GM19397 (cell line): ENCODE measurements around the gene XXYLT1.

Experiments
- ATAC-seq: cut with Tn5 transposase; IDR thresholded peaks from one replicate; pipeline ENCODE4 v1.9.1; 2021; ENCODE audit warnings: mild to moderate bottlenecking, moderate library complexity; ENCODE audit not compliant: unreplicated experiment

XXYLT1 gene

GRCh38 chr3:195137638-195138588 lies 133.0 kb downstream of the XXYLT1 start:
- ATAC-seq = no peak

DNA sequence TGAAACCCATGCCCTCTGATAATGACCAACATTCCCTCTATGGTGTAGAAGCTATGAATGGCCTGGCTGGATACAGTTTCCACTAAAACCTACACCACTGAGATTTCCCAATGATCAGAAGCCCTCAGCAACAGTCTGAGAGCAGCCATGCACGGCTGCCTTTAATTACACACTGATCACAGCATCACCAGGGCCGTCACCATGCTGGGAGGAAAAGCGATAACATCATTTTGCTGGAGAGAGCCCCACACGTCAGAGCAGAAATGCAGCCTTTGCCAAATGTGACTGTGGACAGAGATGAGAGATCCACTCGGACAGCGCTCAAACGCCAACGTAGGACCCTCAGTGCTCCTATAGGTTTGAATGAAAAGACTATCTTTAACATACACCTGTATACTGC lies 135.0 kb downstream of the XXYLT1 start:
- ATAC-seq = no peak

DNA sequence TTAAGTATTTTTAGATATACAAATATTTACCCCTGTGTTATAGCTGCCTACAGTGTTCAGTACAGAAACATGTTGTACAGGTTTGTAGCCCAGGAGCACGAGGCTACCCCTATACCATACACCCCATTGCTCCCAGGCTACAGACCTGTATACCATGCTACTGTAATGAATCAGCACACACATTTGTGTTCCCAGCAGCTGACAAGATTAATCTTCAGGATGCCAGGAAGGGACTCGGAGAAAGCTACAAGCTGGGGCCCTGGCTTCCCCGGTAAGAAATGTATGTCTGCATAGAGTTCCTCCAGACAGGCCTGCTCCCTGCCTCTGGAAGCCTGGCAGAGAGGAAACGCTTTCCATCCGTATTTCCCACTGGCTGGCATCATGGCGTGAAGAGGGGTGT lies 136.5 kb downstream of the XXYLT1 start:
- no peak for ATAC-seq

GRCh38 chr3:195133462-195133861 lies 137.5 kb downstream of the XXYLT1 start:
- no peak for ATAC-seq

GRCh38 chr3:195133013-195133412 lies 137.9 kb downstream of the XXYLT1 start:
- ATAC-seq = no peak

- no peak for ATAC-seq
Measured at GRCh38 chr3:195131176-195131575, 139.8 kb downstream of the XXYLT1 start.

GRCh38 chr3:195129644-195130492 lies 141.1 kb downstream of the XXYLT1 start:
- ATAC-seq = peak; percentile 90

DNA sequence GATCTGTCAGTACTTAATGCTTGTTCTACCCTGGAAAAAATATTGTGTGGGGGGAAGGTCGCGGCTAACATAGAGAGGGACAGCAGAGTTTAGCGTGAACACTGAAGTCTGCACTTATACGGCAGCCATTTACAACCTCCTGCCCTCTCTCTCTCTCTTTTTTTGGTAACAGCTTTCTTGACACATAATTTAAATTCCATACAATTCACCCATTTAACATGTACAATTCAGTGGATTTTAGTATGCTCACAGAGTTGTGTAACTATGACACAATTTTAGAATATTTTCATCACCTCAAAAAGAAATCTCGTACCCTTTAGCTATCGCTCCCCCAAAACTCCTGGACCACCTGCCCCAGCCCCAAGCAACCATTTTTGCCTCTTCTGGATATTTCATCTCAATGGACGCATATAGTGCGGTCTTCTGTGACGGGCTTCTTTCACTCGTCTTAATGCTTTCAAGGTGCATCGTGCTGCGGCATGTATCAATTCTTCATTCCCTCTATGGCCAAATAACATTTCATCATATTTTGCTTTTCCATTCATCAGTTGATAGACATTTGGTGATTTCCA lies 141.8 kb downstream of the XXYLT1 start:
- ATAC-seq = no peak

GRCh38 chr3:195128255-195129071 lies 142.5 kb downstream of the XXYLT1 start:
- no peak for ATAC-seq

DNA sequence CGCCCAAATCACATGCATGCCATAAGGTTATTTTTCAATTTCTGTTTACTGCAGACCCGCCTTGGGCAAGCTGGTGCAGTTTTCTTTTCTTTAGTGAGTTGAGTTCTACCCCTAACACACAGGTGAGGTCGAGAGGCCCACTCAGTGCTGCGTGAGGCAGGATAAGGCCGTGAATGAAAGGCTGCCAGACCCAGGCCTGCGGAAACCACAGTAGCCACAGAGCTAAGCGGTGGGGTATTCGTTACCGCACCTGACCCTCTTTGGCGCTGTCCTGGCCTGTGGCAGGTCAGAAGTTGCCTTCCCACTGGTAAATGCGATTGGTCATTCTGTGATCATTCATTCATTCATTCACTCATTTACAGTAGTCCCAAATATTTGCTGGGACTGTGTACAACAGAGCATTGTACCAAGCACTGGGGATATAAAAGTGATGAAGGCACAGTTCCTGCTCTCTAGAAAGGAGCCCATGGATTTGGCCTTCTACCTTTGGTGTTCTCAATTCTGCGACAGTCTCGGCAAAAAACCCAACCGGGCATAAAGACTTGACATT lies 144.8 kb downstream of the XXYLT1 start:
- no peak for ATAC-seq

DNA sequence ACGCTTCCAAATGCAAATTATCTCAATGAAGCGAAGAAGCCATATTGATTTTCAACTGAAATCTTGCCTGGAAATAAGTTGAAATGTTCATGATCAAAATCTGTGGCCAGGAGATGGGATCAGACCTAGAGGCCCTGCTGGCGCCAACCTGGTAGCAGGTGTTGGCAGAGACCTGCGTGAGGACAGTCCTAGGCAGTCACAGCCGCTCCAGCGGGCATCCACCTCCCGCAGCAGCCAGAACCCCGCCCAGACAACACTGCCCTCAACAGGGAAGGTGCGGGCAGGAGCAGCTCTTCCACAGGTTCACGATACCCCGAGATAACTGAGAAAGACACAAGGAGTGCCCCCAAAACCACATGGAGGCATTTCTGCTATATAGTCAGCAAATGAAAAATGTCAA lies 145.3 kb downstream of the XXYLT1 start:
- ATAC-seq = no peak

GRCh38 chr3:195124378-195124992 lies 146.5 kb downstream of the XXYLT1 start:
- ATAC-seq = no peak

DNA sequence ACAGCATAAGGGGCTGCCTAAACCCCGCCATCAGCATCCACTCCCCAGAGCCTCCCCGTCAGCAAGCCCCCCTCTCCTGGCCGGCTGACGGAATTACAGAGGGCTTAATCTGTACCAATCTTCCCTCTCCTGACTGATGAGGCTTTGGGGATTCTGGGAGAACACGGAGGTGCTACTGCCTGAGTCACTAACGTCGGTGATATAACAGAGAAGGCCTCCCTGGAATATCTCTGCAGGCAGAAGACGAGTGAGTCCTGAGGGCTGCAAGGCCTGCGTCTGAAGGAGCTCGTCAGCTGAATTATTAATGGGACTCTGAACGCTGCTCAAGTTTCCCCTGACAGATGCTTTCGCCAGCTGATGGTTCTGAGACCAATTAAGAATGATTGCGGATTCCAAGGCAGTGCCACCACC lies 147.7 kb downstream of the XXYLT1 start:
- ATAC-seq = no peak

- no peak for ATAC-seq
Measured at GRCh38 chr3:195122261-195122660, 148.7 kb downstream of the XXYLT1 start.

DNA sequence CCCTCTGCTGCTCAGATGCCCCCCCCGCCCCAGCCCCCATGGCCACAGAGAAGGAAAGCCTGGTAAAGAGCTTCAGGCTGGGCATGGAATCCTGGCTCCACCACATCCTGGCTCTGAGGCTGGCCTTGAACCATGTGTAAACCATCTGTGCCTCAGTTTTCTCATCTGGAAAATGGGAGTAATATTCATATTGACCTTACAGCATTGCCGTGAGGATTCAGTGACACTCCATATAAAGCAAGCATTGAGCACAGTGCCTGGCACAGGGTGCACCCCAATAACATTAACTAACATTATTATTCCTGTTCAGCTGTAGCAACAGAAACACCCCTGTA lies 150.7 kb downstream of the XXYLT1 start:
- ATAC-seq = no peak

- ATAC-seq = no peak
Measured at GRCh38 chr3:195119461-195120266, 151.3 kb downstream of the XXYLT1 start.

DNA sequence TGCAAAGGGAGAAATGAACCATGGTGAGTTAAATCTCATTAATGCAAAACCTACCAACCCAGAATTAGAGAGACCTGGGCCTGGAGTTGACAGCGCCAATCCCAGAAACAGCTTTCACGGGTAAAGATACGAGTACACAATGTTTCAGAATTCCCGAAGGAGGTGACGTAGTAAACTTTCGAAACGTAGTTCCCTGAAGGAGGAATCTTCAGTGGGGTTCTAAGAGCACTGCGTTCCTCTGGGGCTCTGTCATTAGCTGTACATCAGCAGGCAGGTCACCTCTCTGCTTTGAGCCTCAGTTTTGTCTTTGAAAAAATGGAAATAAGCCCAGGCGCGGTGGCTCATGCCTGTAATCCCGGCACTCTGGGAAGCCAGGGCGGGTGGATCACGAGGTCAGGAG lies 152.3 kb downstream of the XXYLT1 start:
- ATAC-seq = no peak

- ATAC-seq = no peak
Measured at GRCh38 chr3:195117978-195118581, 152.9 kb downstream of the XXYLT1 start.
